ENCODE data around the gene BTG1. TPM values are rescaled to one million over a fixed set of nuclear protein-coding genes. Genes with fewer than 3 reads are reported as not detected.

The BTG1 gene
- polyA plus RNA-seq (2012; ENCODE audit: missing spikeins), result 123 TPM

- DNase-seq (ENCODE audit: insufficient read length) (peak; percentile 71), FAIRE-seq (peak; percentile 97)
- peak; percentile 100 for TF ChIP-seq POLR2A (IDR thresholded peaks at IDR 0.05; ENCODE audit: low read depth, low read length)
- TF ChIP-seq TAF1 (IDR thresholded peaks at IDR 0.05; ENCODE audit: borderline replicate concordance, low read depth, low read length), result peak; percentile 100
- peak; percentile 100 for TF ChIP-seq POLR2AphosphoS5 (IDR thresholded peaks at IDR 0.05; ENCODE audit: low read depth, low read length)
These were observed at the start of gene BTG1 for GRCh38 chr12:92145731-92146496. Gene BTG1, minus strand, starts transcription at chr12:92145846. Its CDS starts 311 bp downstream, at chr12:92145535.

- DNase-seq (ENCODE audit: insufficient read length) (no peak), FAIRE-seq (no peak)
- TF ChIP-seq POLR2AphosphoS5 (IDR thresholded peaks at IDR 0.05; ENCODE audit: low read depth, low read length) (no peak), TAF1 (IDR thresholded peaks at IDR 0.05; ENCODE audit: borderline replicate concordance, low read depth, low read length) (no peak), POLR2A (IDR thresholded peaks at IDR 0.05; ENCODE audit: low read depth, low read length) (no peak)
These were observed 48.9 kb upstream of the BTG1 start for GRCh38 chr12:92194561-92194960.

GRCh38 chr12:92193846-92194245 is 48.2 kb upstream of the BTG1 start:
- peak; percentile 82 for FAIRE-seq
- no peak for TF ChIP-seq POLR2A (IDR thresholded peaks at IDR 0.05; ENCODE audit: low read depth, low read length)
- no peak for TF ChIP-seq TAF1 (IDR thresholded peaks at IDR 0.05; ENCODE audit: borderline replicate concordance, low read depth, low read length)
- no peak for TF ChIP-seq POLR2AphosphoS5 (IDR thresholded peaks at IDR 0.05; ENCODE audit: low read depth, low read length)
- DNase-seq (ENCODE audit: insufficient read length), result no peak

GRCh38 chr12:92193063-92193462 is 47.4 kb upstream of the BTG1 start:
- FAIRE-seq (peak; percentile 80), DNase-seq (ENCODE audit: insufficient read length) (no peak)
- TF ChIP-seq TAF1 (IDR thresholded peaks at IDR 0.05; ENCODE audit: borderline replicate concordance, low read depth, low read length) (no peak), POLR2A (IDR thresholded peaks at IDR 0.05; ENCODE audit: low read depth, low read length) (no peak), POLR2AphosphoS5 (IDR thresholded peaks at IDR 0.05; ENCODE audit: low read depth, low read length) (no peak)

- FAIRE-seq (peak; percentile 82), DNase-seq (ENCODE audit: insufficient read length) (no peak)
- TF ChIP-seq TAF1 (IDR thresholded peaks at IDR 0.05; ENCODE audit: borderline replicate concordance, low read depth, low read length) (no peak), POLR2A (IDR thresholded peaks at IDR 0.05; ENCODE audit: low read depth, low read length) (no peak), POLR2AphosphoS5 (IDR thresholded peaks at IDR 0.05; ENCODE audit: low read depth, low read length) (no peak)
These were observed 46.7 kb upstream of the BTG1 start for GRCh38 chr12:92192360-92192759.

- DNase-seq (ENCODE audit: insufficient read length) (no peak), FAIRE-seq (peak; percentile 54)
- TF ChIP-seq POLR2A (IDR thresholded peaks at IDR 0.05; ENCODE audit: low read depth, low read length) (no peak), POLR2AphosphoS5 (IDR thresholded peaks at IDR 0.05; ENCODE audit: low read depth, low read length) (no peak), TAF1 (IDR thresholded peaks at IDR 0.05; ENCODE audit: borderline replicate concordance, low read depth, low read length) (no peak)
These were observed 45.4 kb upstream of the BTG1 start for GRCh38 chr12:92191061-92191460.

GRCh38 chr12:92188517-92189188 is 43.0 kb upstream of the BTG1 start:
- TF ChIP-seq TAF1 (IDR thresholded peaks at IDR 0.05; ENCODE audit: borderline replicate concordance, low read depth, low read length), result no peak
- TF ChIP-seq POLR2A (IDR thresholded peaks at IDR 0.05; ENCODE audit: low read depth, low read length), result no peak
- no peak for TF ChIP-seq POLR2AphosphoS5 (IDR thresholded peaks at IDR 0.05; ENCODE audit: low read depth, low read length)
- DNase-seq (ENCODE audit: insufficient read length), result no peak
- FAIRE-seq, result no peak

- DNase-seq (ENCODE audit: insufficient read length) (no peak), FAIRE-seq (no peak)
- no peak for TF ChIP-seq TAF1 (IDR thresholded peaks at IDR 0.05; ENCODE audit: borderline replicate concordance, low read depth, low read length)
- TF ChIP-seq POLR2AphosphoS5 (IDR thresholded peaks at IDR 0.05; ENCODE audit: low read depth, low read length), result no peak
- TF ChIP-seq POLR2A (IDR thresholded peaks at IDR 0.05; ENCODE audit: low read depth, low read length), result no peak
These were observed 40.4 kb upstream of the BTG1 start for GRCh38 chr12:92186038-92186470.

GRCh38 chr12:92185052-92185451 is 39.4 kb upstream of the BTG1 start:
- FAIRE-seq (peak; percentile 97), DNase-seq (ENCODE audit: insufficient read length) (no peak)
- TF ChIP-seq POLR2AphosphoS5 (IDR thresholded peaks at IDR 0.05; ENCODE audit: low read depth, low read length), result no peak
- TF ChIP-seq POLR2A (IDR thresholded peaks at IDR 0.05; ENCODE audit: low read depth, low read length), result peak; percentile 37; the same call in 1 of the 2 replicates

- DNase-seq (ENCODE audit: insufficient read length) (no peak), FAIRE-seq (no peak)
- TF ChIP-seq POLR2AphosphoS5 (IDR thresholded peaks at IDR 0.05; ENCODE audit: low read depth, low read length) (no peak), POLR2A (IDR thresholded peaks at IDR 0.05; ENCODE audit: low read depth, low read length) (no peak), TAF1 (IDR thresholded peaks at IDR 0.05; ENCODE audit: borderline replicate concordance, low read depth, low read length) (no peak)
These were observed 37.9 kb upstream of the BTG1 start for GRCh38 chr12:92183575-92183974.

GRCh38 chr12:92178340-92178739 is 32.7 kb upstream of the BTG1 start:
- no peak for FAIRE-seq

GRCh38 chr12:92176646-92177045 is 31.0 kb upstream of the BTG1 start:
- no peak for DNase-seq (ENCODE audit: insufficient read length)
- TF ChIP-seq POLR2AphosphoS5 (IDR thresholded peaks at IDR 0.05; ENCODE audit: low read depth, low read length) (no peak), TAF1 (IDR thresholded peaks at IDR 0.05; ENCODE audit: borderline replicate concordance, low read depth, low read length) (no peak), POLR2A (IDR thresholded peaks at IDR 0.05; ENCODE audit: low read depth, low read length) (no peak)
- FAIRE-seq, result no peak

More at GRCh38 chr12:92178340-92178739, 32.7 kb upstream of the BTG1 start:
- no peak for DNase-seq (ENCODE audit: insufficient read length)
- TF ChIP-seq POLR2AphosphoS5 (IDR thresholded peaks at IDR 0.05; ENCODE audit: low read depth, low read length), result no peak
- no peak for TF ChIP-seq TAF1 (IDR thresholded peaks at IDR 0.05; ENCODE audit: borderline replicate concordance, low read depth, low read length)
